Measurements from ENCODE around the gene SPATS1.

SPATS1 gene

GRCh38 chr6:44307217-44307616, 35.2 kb upstream of the SPATS1 start:
- Histone ChIP-seq H2BK12ac (ENCODE audit: low read length) (no peak overlapping the region), H4K91ac (ENCODE audit: low read depth, low read length, poor library complexity) (no peak overlapping the region), H3K79me1 (ENCODE audit: low read depth, low read length) (peaks cover 5% of the 10 kb centered on the region), H2AK5ac (ENCODE audit: low read depth, low read length) (no peak overlapping the region), H3K36me3 (replicated peaks in 1 of 2; ENCODE audit: control insufficient read depth in 2 of 2, insufficient read depth in 2 of 2, low read length in 2 of 2) (peaks cover 81 to 98% of the 10 kb centered on the region in 2 donors), H3K27me3 (ENCODE audit: control insufficient read depth in 3 of 3, insufficient read depth in 3 of 3, low read depth in 1 of 3, low read length in 3 of 3) (no peaks in the 10 kb centered on the region), H3K9me3 (replicated peaks in 1 of 2; ENCODE audit: control insufficient read depth in 2 of 2, insufficient read depth in 1 of 2, low read depth in 1 of 2, low read length in 2 of 2) (no peaks in the 10 kb centered on the region), H2BK120ac (ENCODE audit: low read depth, low read length) (no peak overlapping the region), H3K23ac (ENCODE audit: low read depth, low read length, poor library complexity) (no peak overlapping the region), H3K4me2 (ENCODE audit: insufficient read depth, low read length, poor library complexity, severe bottlenecking) (no peak overlapping the region), H3K4ac (ENCODE audit: low read length) (no peak overlapping the region), H2BK5ac (ENCODE audit: low read length) (peak overlapping the region; percentile 44), H4K8ac (ENCODE audit: low read depth, low read length) (no peak overlapping the region), H3K9ac (ENCODE audit: low read depth, low read length, poor library complexity) (no peak overlapping the region), H3K18ac (ENCODE audit: low read length) (no peak overlapping the region), H3K27ac (replicated peaks; ENCODE audit: low read length) (no peak overlapping the region), H3K14ac (ENCODE audit: low read length) (no peak overlapping the region), H2BK15ac (ENCODE audit: low read length) (no peak overlapping the region), H3K4me1 (ENCODE audit: control insufficient read depth in 2 of 2, insufficient read depth in 1 of 2, low read depth in 1 of 2, low read length in 2 of 2) (peaks cover 3 to 5% of the 10 kb centered on the region in 2 donors), H2AFZ (ENCODE audit: low read length) (no peak overlapping the region), H3K4me3 (ENCODE audit: low read length in 2 of 2) (no peak overlapping the region)
- no peak for DNase-seq (ENCODE audit: low spot score)
- no CpG with 5 or more reads among the region's 10 CpGs for WGBS, 2 donors (ENCODE audit: extremely low coverage in 2 of 2, insufficient read length in 2 of 2, insufficient replicate concordance in 1 of 2)

DNA sequence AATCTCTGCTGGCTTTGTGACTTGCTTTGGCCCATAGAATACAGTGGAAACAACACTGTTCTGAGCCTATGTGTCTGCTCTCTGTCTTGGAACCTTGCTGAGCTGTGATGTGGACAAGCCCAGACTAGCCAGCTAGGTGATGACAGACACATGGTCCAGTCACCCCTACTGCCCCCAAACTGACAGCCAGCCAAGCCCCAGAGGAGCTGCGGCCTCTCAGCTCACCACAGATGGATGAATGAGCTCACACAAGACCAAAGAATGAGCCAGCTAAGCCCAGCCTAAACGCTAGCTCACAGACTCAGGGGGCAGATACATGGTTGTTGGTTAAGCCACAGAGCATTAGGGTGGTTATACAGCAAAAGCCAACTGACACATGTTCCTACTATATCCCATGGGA, 33.4 kb upstream of the SPATS1 start:
- no peak overlapping the region for H3K4me2 ChIP-seq (ENCODE audit: insufficient read depth, low read length, poor library complexity, severe bottlenecking)
- no peak overlapping the region for H3K9ac ChIP-seq (ENCODE audit: low read depth, low read length, poor library complexity)
- peak overlapping the region; percentile 58 for H2BK5ac ChIP-seq (ENCODE audit: low read length)
- H3K14ac ChIP-seq (ENCODE audit: low read length): no peak overlapping the region
- no peak overlapping the region for H3K4ac ChIP-seq (ENCODE audit: low read length)
- no peak overlapping the region for H2AFZ ChIP-seq (ENCODE audit: low read length)
- DNase-seq (ENCODE audit: low spot score): no peak
- no peak overlapping the region for H4K91ac ChIP-seq (ENCODE audit: low read depth, low read length, poor library complexity)
- peaks cover 4 to 8% of the 10 kb centered on the region in 2 donors for H3K4me1 ChIP-seq (ENCODE audit: control insufficient read depth in 2 of 2, insufficient read depth in 1 of 2, low read depth in 1 of 2, low read length in 2 of 2)
- no peak overlapping the region for H2BK120ac ChIP-seq (ENCODE audit: low read depth, low read length)
- peaks cover 6% of the 10 kb centered on the region for H3K79me1 ChIP-seq (ENCODE audit: low read depth, low read length)
- no peak overlapping the region for H2BK12ac ChIP-seq (ENCODE audit: low read length)
- no peak overlapping the region for H3K27ac ChIP-seq (replicated peaks; ENCODE audit: low read length)
- H2BK15ac ChIP-seq (ENCODE audit: low read length): no peak overlapping the region
- H3K36me3 ChIP-seq (replicated peaks in 1 of 2; ENCODE audit: control insufficient read depth in 2 of 2, insufficient read depth in 2 of 2, low read length in 2 of 2): peaks cover 63 to 80% of the 10 kb centered on the region in 2 donors
- no peak overlapping the region for H3K23ac ChIP-seq (ENCODE audit: low read depth, low read length, poor library complexity)
- WGBS, 2 donors (ENCODE audit: extremely low coverage in 2 of 2, insufficient read length in 2 of 2, insufficient replicate concordance in 1 of 2): no CpG with 5 or more reads among the region's 2 CpGs
- H2AK5ac ChIP-seq (ENCODE audit: low read depth, low read length): no peak overlapping the region
- no peak overlapping the region for H4K8ac ChIP-seq (ENCODE audit: low read depth, low read length)
- H3K9me3 ChIP-seq (replicated peaks in 1 of 2; ENCODE audit: control insufficient read depth in 2 of 2, insufficient read depth in 1 of 2, low read depth in 1 of 2, low read length in 2 of 2): no peaks in the 10 kb centered on the region
- H3K18ac ChIP-seq (ENCODE audit: low read length): no peak overlapping the region
- no peaks in the 10 kb centered on the region for H3K27me3 ChIP-seq (ENCODE audit: control insufficient read depth in 3 of 3, insufficient read depth in 3 of 3, low read depth in 1 of 3, low read length in 3 of 3)
- no peak overlapping the region for H3K4me3 ChIP-seq (ENCODE audit: low read length in 2 of 2)

DNA sequence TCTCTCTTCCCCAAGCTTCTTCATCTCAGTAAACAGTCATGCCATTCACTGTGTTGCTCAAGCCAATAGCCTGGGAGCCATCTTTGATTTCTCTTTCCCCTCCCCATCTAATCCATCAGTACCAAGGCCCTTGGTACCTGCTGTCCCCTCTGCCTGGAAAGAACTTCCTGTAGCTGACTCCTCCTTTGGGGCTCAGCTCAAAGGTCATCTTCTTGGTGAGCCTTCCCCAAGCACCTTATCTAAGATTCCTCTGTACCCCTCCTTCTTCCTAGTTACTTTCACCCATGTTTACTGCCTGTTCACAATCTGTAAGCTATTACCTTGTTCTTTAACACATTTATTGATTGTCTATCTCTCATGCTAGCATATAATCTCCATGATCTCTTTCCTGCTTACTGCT, 32.8 kb upstream of the SPATS1 start:
- Histone ChIP-seq H2AFZ (ENCODE audit: low read length) (no peak overlapping the region), H3K79me1 (ENCODE audit: low read depth, low read length) (peaks cover 2% of the 10 kb centered on the region), H2BK15ac (ENCODE audit: low read length) (no peak overlapping the region), H4K8ac (ENCODE audit: low read depth, low read length) (no peak overlapping the region), H3K18ac (ENCODE audit: low read length) (no peak overlapping the region), H3K36me3 (replicated peaks in 1 of 2; ENCODE audit: control insufficient read depth in 2 of 2, insufficient read depth in 2 of 2, low read length in 2 of 2) (peaks cover 57 to 74% of the 10 kb centered on the region in 2 donors), H3K27me3 (ENCODE audit: control insufficient read depth in 3 of 3, insufficient read depth in 3 of 3, low read depth in 1 of 3, low read length in 3 of 3) (no peaks in the 10 kb centered on the region), H2AK5ac (ENCODE audit: low read depth, low read length) (no peak overlapping the region), H2BK120ac (ENCODE audit: low read depth, low read length) (no peak overlapping the region), H2BK5ac (ENCODE audit: low read length) (no peak overlapping the region), H3K4me2 (ENCODE audit: insufficient read depth, low read length, poor library complexity, severe bottlenecking) (no peak overlapping the region), H3K9ac (ENCODE audit: low read depth, low read length, poor library complexity) (no peak overlapping the region), H3K4me3 (ENCODE audit: low read length in 2 of 2) (no peak overlapping the region), H2BK12ac (ENCODE audit: low read length) (no peak overlapping the region), H3K23ac (ENCODE audit: low read depth, low read length, poor library complexity) (no peak overlapping the region), H3K14ac (ENCODE audit: low read length) (no peak overlapping the region), H4K91ac (ENCODE audit: low read depth, low read length, poor library complexity) (no peak overlapping the region), H3K27ac (replicated peaks; ENCODE audit: low read length) (no peak overlapping the region), H3K9me3 (replicated peaks in 1 of 2; ENCODE audit: control insufficient read depth in 2 of 2, insufficient read depth in 1 of 2, low read depth in 1 of 2, low read length in 2 of 2) (no peaks in the 10 kb centered on the region), H3K4me1 (ENCODE audit: control insufficient read depth in 2 of 2, insufficient read depth in 1 of 2, low read depth in 1 of 2, low read length in 2 of 2) (peaks cover 4 to 8% of the 10 kb centered on the region in 2 donors), H3K4ac (ENCODE audit: low read length) (no peak overlapping the region)
- no peak for DNase-seq (ENCODE audit: low spot score)

DNA sequence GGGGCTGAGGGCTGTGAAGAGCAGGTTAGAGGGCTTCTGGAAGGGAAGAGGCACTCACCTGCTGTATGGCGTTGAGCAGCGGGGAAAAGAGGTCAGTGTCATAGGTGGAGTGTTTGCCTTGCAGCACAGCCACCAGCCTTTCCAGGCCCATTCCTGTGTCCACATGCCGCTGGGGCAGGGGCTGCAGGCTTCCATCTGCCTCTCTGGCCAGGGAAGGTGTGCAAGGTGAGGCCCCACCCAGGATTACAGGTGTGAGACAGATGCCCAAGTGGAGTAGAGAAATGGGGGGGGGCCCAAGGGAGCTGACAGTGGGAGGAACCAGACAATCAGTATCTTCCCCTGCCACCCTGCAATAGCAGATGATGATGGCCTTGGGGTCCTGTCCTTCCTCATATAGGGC, 32.2 kb upstream of the SPATS1 start:
- Histone ChIP-seq H3K4ac (ENCODE audit: low read length) (no peak overlapping the region), H3K18ac (ENCODE audit: low read length) (no peak overlapping the region), H2BK5ac (ENCODE audit: low read length) (no peak overlapping the region), H2BK15ac (ENCODE audit: low read length) (no peak overlapping the region), H3K27ac (replicated peaks; ENCODE audit: low read length) (no peak overlapping the region), H3K27me3 (ENCODE audit: control insufficient read depth in 3 of 3, insufficient read depth in 3 of 3, low read depth in 1 of 3, low read length in 3 of 3) (no peaks in the 10 kb centered on the region), H2AFZ (ENCODE audit: low read length) (no peak overlapping the region), H3K79me1 (ENCODE audit: low read depth, low read length) (peaks cover 2% of the 10 kb centered on the region), H2BK120ac (ENCODE audit: low read depth, low read length) (no peak overlapping the region), H2AK5ac (ENCODE audit: low read depth, low read length) (no peak overlapping the region), H3K4me3 (ENCODE audit: low read length in 2 of 2) (no peak overlapping the region), H4K8ac (ENCODE audit: low read depth, low read length) (no peak overlapping the region), H3K9me3 (replicated peaks in 1 of 2; ENCODE audit: control insufficient read depth in 2 of 2, insufficient read depth in 1 of 2, low read depth in 1 of 2, low read length in 2 of 2) (no peaks in the 10 kb centered on the region), H3K4me2 (ENCODE audit: insufficient read depth, low read length, poor library complexity, severe bottlenecking) (no peak overlapping the region), H3K4me1 (ENCODE audit: control insufficient read depth in 2 of 2, insufficient read depth in 1 of 2, low read depth in 1 of 2, low read length in 2 of 2) (peaks cover 4 to 5% of the 10 kb centered on the region in 2 donors), H3K14ac (ENCODE audit: low read length) (no peak overlapping the region), H2BK12ac (ENCODE audit: low read length) (no peak overlapping the region), H3K23ac (ENCODE audit: low read depth, low read length, poor library complexity) (no peak overlapping the region), H3K36me3 (replicated peaks in 1 of 2; ENCODE audit: control insufficient read depth in 2 of 2, insufficient read depth in 2 of 2, low read length in 2 of 2) (peaks cover 53 to 68% of the 10 kb centered on the region in 2 donors), H4K91ac (ENCODE audit: low read depth, low read length, poor library complexity) (no peak overlapping the region), H3K9ac (ENCODE audit: low read depth, low read length, poor library complexity) (no peak overlapping the region)
- WGBS, 2 donors (ENCODE audit: extremely low coverage in 2 of 2, insufficient read length in 2 of 2, insufficient replicate concordance in 1 of 2): no CpG with 5 or more reads among the region's 3 CpGs
- DNase-seq (ENCODE audit: low spot score): no peak
